GM10266 (cell line): ENCODE results near the gene SEBOX.

Source experiments
- DNase-seq: peaks from one replicate; pipeline ENCODE4 v3.0.0; 2012; ENCODE audit errors: extremely low spot score
- CTCF ChIP-seq: IDR thresholded peaks from 2 replicates; pipeline ENCODE4 v1.5.1; 2012; ENCODE audit warnings: mild to moderate bottlenecking, low read depth; ENCODE audit not compliant: control insufficient read depth, insufficient read depth; ENCODE audit errors: missing control alignments

SEBOX gene

GRCh38 chr17:28346199-28346580 lies 18.8 kb downstream of the SEBOX start:
- TF ChIP-seq CTCF, result no peak
- DNase-seq, result no peak

DNA sequence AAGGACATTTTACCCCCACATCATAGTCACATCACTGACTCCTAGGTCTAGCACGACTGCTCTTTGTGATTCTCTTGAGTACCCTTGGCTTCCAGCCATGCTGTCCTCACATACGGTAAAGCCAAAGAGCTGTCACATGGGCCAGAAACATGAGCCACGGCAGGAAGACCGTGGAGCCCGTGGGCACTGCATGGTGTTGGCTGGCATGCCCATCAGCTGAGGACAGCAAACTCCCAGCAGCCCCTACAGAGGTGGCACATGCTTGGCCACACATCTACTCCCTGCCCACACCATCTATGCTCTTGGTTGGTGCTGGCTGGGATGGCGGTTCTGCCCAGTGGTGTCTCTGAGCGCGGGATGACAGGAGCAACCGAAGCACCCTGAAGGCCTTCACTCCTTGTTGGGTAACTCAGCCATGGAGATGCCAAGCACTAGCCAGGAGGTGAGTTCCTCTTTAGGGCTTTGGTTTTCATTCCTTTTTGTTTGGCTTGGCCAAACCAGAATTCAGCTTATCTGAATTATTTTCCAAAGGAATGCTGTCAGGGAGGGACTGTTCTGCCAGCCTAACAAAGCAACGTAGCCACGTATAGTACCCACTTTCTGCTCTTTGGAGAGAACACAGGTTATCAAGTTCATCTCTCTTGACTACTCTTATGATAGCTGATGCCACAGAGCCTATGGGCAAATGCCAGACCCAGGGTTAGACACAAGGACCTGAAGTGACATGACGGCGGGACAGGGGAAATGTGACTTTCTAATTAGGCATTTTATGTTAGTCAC lies 19.4 kb downstream of the SEBOX start:
- no peak for TF ChIP-seq CTCF
- no peak for DNase-seq

GRCh38 chr17:28344435-28344901 lies 20.5 kb downstream of the SEBOX start:
- DNase-seq, result no peak
- no peak for TF ChIP-seq CTCF

DNA sequence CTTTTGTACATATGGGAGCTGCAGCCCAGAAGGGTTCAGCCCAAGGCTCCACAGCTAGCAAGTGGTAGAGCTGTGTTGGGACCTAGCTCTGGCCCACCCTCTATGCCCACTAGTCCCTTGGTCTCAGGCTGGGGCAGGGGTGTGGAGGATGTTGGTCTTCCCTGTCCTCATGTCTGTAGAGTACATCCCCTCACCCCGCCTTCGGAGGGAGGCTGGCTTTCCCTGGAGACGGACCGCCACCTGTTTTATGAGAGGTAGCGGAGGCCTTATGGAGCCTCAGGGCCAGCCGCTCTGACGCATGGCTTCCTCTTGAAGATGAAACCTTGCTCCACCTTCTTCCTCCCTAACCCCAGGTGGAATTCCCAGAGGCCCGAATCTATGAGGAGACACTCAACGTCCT lies 21.0 kb downstream of the SEBOX start:
- no peak for TF ChIP-seq CTCF
- no peak for DNase-seq

- DNase-seq, result no peak
- TF ChIP-seq CTCF, result no peak
These were observed 21.5 kb downstream of the SEBOX start for GRCh38 chr17:28343491-28343932.

- no peak for TF ChIP-seq CTCF
- no peak for DNase-seq
These were observed 22.7 kb downstream of the SEBOX start for GRCh38 chr17:28342313-28342712.

DNA sequence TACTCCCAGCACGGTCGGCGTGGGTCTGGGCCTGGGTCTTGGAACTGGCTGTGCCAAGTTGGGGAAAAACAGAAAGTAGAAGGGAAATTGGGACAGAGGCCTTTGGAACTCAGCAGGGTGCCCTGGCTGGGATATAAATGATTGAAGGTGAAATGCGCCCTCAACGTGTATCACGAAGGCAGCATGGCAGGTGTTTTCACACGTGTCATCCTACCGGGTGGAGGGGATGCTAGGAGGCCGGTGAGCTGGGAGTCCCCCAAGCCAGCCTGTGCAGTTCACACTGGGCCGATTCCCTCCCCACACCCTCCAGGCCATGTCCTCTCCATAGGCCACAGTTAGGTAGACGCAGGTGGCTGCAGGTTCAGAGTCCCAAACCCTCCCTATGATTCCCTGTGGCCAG lies 23.5 kb downstream of the SEBOX start:
- no peak for TF ChIP-seq CTCF
- no peak for DNase-seq
